Epithelial cell of prostate (primary cell): ENCODE results near the gene PYDC1.
"Not testable (repeated sequence)": the region's sequence is repeated elsewhere in the genome, so short reads cannot be mapped to it uniquely, and the experiment has no call there.

Experiments
- DNase-seq: peaks from one replicate; pipeline ENCODE4 v3.0.0-alpha.2; 2011; ENCODE audit warnings: low read depth, low spot score
- H3K27ac ChIP-seq: fragments of 450-650 bp; 2 replicates; pipeline ENCODE4 v1.5.1; 2017; ENCODE audit warnings: mild to moderate bottlenecking

PYDC1 gene

GRCh38 chr16:31199430-31200041 is 17.4 kb downstream of the PYDC1 start:
- DNase-seq = no peak

DNA sequence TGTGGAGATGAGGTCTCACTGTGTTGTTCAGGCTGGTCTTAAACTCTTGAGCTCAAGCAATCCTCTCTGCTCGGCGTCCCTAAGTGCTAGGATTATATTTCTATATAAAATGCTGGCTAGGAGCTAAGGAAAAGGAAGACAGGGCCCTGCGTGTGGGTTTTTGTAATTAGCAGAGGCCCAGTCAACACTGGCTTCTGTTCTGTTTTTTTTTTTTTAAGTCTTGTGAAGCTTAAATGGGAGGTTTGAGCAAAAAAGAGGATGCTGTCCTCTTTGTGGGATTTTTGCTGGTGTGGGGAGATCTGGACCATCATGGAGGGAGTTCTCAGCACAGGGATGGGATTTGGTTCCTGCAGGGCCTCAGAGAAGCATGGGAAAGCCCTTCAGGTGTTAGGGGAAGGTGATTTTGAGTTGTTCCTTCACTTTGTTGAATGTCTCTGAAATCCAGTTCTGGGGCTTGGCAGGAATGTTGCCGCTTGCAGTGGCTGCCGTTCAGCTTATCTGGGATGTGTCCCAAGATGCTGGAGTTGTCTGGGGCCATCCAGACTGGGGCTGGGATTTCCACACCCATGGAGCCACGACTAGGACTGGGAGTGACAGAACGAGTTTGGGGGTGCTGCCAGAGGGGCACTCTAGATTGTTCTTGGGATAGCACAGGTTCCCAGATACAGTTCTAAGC is 18.6 kb downstream of the PYDC1 start:
- H3K27ac ChIP-seq = no peak overlapping the region
- DNase-seq = no peak

More at GRCh38 chr16:31199430-31200041, 17.4 kb downstream of the PYDC1 start:
- H3K27ac ChIP-seq = peak overlapping the region; percentile 59

DNA sequence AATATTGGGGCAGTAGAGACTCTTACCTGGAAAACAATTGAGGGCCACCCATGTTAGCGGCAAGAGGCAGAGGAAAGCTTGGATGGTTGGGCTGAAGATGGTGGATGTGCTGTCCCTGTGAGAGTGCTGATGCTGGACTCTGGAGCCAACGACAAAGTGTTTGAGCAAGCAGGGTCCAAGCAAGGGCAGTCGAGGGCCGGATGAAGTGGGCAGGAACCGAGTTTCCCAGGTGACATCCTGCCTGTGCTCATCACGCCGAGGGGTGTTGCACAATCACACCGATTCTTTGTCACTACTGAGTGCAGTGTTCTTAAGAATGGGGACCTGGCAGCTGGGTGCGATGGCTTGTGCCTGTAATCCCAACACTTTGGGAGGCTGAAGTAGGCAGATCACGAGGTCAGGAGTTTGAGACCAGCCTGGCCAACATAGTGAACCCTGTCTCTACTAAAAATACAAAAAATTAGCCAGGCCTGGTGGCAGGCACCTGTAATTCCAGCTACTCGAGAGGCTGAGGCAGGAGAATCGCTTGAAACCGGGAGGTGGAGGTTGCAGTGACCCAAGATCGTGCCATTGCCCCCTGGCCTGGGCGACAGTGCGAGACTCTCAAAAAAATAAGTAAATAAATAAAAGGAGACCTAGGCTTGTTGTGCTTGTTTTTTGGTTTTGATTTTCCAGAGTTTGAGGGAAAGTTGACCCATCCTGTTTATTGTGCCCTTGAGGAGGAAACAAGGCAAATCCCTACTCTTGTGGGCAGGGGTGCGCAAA is 20.4 kb downstream of the PYDC1 start:
- DNase-seq = no peak
- H3K27ac ChIP-seq = no peak overlapping the region

- not testable (repeated sequence) for DNase-seq, H3K27ac ChIP-seq
These were observed 21.1 kb downstream of the PYDC1 start for GRCh38 chr16:31195861-31196260.

GRCh38 chr16:31194898-31195297 is 22.0 kb downstream of the PYDC1 start:
- H3K27ac ChIP-seq = no peak overlapping the region
- DNase-seq = no peak

DNA sequence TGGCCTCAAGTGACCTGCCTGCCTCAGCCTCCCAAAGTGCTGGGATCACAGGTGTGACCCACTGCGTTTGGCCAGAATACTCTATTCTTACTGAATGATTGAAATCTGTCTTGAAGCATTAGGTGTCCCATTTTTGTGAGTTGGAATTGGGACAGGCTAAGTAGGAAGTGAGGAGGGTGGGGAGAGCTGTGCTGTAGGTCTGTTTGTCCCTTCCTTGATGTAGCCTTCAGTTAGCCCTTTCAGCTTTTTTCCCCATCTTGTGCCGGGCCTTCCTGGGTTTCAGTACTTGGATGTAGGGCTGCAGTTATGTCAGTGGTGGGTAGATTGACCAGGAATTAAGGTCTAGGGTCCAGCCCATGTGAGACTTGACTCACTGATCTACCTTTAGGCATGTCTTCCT is 23.1 kb downstream of the PYDC1 start:
- H3K27ac ChIP-seq = no peak overlapping the region
- no peak for DNase-seq

GRCh38 chr16:31192856-31193642 is 23.9 kb downstream of the PYDC1 start:
- no peak overlapping the region for H3K27ac ChIP-seq

DNA sequence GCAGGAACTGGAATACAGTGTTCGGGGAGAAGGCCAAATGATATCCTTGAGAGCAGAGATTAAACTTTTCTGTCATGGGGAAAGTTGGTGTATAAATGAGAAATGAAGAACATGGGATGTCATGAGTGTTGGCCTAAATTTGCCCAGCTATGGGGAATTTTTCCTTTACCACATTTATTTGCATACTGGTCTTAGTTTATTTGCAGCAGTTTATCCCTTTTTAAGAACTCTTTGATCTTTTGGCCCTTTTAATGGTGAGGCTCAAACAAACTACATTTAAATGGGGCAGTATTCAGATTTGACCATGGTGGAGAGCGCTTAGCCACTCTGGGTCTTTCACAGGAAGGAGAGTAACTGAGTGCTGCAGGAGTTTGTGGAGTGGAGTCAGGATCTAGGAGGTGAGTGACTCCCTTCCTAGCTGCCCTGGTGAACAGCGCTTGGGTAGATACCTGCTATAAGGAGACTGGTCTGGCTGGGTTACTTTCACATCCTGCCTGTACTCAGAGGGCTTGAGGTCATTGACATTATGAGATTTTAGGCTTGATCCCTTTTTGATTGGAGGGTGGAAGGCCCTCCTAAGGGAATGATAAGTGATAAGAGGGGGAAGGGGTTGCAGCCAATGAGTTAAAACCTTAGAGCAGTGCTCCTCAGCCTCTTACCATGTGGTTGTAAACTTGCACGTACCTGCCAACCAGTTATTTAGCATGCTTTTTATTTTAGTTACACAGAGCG is 25.1 kb downstream of the PYDC1 start:
- no peak overlapping the region for H3K27ac ChIP-seq
- no peak for DNase-seq

More at GRCh38 chr16:31192856-31193642, 23.9 kb downstream of the PYDC1 start:
- no peak for DNase-seq

GRCh38 chr16:31190818-31191444 is 26.0 kb downstream of the PYDC1 start:
- no peak overlapping the region for H3K27ac ChIP-seq
- DNase-seq = no peak

GRCh38 chr16:31190061-31190460 is 26.9 kb downstream of the PYDC1 start:
- H3K27ac ChIP-seq = no peak overlapping the region
- no peak for DNase-seq

- no peak for DNase-seq
- H3K27ac ChIP-seq = no peak overlapping the region
These were observed 27.5 kb downstream of the PYDC1 start for GRCh38 chr16:31189412-31189778.

DNA sequence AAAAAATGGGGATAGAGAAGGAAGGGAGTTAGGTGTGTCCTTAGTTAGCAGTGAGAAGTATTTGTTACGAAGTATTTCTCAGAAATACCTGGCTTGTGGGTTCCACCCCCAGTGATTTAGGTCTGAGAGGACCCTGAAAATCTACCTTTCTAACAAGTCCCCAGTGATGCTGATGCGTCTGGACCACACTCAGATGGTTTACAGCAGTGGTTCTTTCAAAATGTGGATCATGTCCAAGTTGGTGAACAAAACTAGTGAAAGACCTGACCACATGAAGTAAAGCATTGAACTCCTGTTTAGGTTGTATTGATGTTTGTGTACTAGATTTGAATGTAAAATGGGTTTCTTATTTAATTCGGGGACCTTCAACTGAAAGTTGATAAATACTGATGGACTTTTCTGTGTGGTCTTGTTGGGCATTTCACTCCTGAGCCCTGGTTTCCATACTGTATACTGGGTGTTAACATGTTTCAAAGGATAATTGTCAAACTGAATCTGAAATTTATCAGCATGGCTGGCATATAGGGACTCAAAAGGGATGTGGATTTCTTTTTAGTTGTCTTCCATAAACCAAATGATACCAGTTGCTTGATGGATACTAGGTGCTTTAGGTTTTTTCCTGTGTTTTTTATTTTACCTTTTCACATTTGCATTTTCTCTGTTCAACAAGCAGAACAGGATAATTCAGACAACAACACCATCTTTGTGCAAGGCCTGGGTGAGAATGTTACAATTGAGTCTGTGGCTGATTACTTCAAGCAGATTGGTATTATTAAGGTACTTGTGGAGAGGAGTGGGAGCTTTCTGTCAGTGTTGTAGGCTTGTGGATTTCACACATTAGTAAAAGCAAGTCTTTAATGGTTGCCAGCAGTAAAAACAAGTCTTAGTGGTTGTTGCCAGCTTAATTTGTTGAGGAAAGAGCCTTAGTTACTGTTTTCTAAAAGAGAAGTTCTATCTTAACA is 28.2 kb downstream of the PYDC1 start:
- no peak overlapping the region for H3K27ac ChIP-seq
- DNase-seq = no peak

DNA sequence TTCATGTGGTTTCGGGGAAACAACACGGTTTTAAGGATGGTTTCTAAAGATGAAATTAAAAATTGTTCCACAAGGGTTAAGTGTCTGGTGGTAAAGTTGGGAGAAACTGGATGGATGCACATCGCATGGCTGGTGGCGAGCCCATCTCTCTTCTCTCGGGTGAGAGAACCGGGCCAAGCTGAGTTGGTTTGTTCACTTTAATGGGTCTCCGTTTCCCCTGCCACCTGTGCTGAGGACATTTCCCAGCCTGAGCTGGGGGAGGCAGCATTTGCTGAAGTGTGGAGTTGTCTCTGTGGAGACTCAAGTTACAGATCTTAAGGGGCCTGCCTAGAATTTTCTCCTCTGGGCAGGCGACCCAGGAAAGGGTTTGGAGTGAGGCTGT is 29.1 kb downstream of the PYDC1 start:
- H3K27ac ChIP-seq = no peak overlapping the region
- DNase-seq = no peak

DNA sequence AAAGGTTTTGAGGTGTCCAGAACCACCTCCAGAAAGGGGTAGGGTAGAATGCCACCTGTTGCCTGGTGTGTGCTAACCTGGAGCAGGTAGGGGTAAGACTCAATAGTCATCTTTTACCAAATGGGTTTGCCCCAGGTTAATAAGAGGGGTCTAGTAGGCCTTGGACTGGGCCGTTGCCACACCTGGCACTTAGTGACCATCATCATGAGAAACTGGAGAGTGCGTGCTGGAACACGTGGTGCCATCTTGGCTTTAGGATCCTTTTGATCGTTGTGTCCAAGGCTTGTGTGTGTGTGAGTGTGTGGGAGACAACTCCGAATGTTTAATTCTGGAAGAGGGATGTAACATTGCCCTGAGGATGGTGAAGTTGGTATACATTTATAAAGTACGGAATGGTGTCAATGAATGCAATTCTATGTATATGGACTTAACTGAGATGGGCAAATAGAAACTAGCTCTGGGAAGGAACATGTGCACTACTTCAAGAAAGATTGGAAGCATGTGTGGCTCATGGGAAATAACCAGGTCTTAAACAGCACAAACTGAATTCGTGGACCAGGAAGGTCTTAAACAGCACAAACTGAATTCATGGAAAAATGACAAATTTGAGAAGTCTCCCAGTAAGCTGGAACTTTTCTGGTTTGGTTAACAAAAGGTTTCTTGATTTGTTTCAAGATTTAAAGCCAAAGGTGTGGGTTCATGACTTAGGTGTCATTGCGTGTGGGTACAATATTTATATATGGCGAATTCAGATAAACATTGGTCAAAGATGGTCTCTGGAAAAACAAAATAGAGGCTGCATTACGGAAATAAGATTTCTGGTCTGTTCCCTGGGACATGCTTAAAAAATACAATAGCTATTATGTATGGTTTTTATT is 29.8 kb downstream of the PYDC1 start:
- no peak overlapping the region for H3K27ac ChIP-seq
- no peak for DNase-seq

DNA sequence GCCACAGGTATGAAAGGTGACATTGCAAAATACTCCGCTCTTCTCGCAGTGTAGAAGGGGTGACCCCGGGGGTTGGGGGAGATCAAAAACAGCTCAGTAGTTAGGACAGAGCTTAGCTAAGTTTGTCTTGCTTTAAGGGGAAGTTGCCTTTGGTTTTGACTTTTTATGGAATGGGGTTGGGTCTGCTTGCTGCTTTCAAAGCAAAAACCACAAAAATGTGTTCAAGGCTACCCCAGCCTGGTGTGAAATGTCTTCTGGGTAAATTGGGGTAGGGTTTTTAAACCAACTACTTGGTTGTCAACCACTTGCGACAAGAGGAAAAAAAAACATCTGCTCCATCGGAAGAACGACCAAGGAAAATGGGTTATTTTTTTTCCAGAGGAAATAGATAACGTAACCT is 30.8 kb downstream of the PYDC1 start:
- H3K27ac ChIP-seq = no peak overlapping the region
- DNase-seq = no peak

DNA sequence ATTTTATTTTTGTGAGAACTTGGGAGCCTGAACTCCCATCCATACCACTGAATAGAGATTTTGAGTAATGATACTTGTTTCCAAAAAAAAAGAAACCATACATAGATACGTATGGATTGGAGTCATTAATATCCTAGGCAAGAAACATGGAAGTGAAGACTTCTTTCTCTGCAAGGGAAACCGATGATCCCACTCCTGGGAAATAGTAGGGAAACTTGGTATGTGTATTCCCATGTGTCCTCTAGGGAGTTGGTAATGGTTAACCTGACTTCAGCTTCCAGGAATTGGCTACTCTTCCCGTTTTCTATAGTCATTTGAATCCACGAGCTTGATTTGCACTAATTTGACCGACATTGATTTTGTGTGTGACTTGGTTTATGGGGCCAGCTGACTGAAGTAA is 31.6 kb downstream of the PYDC1 start:
- H3K27ac ChIP-seq = no peak overlapping the region
- no peak for DNase-seq

DNA sequence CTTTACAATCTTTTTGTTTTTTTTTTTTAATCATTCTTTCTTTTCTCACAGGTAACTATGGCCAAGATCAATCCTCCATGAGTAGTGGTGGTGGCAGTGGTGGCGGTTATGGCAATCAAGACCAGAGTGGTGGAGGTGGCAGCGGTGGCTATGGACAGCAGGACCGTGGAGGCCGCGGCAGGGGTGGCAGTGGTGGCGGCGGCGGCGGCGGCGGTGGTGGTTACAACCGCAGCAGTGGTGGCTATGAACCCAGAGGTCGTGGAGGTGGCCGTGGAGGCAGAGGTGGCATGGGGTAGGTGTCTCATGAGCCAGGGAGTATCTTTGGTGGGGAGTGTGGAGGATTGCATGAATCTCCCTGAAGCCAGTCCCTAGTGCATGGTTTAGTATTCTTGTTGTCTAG is 32.0 kb downstream of the PYDC1 start:
- no peak overlapping the region for H3K27ac ChIP-seq
- no peak for DNase-seq
